Left ventricle myocardium inferior (tissue), 1 donor: ENCODE measurements around the gene NCF2. TPM values are rescaled to one million over a fixed set of nuclear protein-coding genes. Genes with fewer than 3 reads are reported as not detected.
A peak's percentile ranks its signal among the peaks of the same experiment; 100 is the strongest.

ENCODE experiments used
- DNase-seq: peaks from one replicate; pipeline ENCODE4 v3.0.0-alpha.2; 2020
- H3K27ac ChIP-seq: fragments of 200-600 bp; replicated peaks from 2 replicates; pipeline ENCODE4 v1.8.0; 2021
- H3K27me3 ChIP-seq: fragments of 200-600 bp; 2 replicates; pipeline ENCODE4 v1.8.0; 2021; ENCODE audit warnings: low read depth
- H3K36me3 ChIP-seq: fragments of 200-600 bp; 2 replicates; pipeline ENCODE4 v1.8.0; 2021
- H3K4me1 ChIP-seq: fragments of 200-600 bp; 2 replicates; pipeline ENCODE4 v1.8.0; 2021
- H3K4me3 ChIP-seq: fragments of 200-600 bp; 2 replicates; pipeline ENCODE4 v1.8.0; 2021; ENCODE audit warnings: mild to moderate bottlenecking, moderate library complexity
- H3K9me3 ChIP-seq: fragments of 200-600 bp; replicated peaks from 2 replicates; pipeline ENCODE4 v1.8.0; 2021
- intact Hi-C: fragments of 100-400 bp; cut with micrococcal nuclease; formaldehyde crosslinking; loops from one replicate; pipeline ENCODE4 v1.11.0; 2022
- total RNA-seq: library from RNA; stranded (reverse); fragmentation: NEBNext Ultra II Directional; extraction: Animal tissue kit (Norgen Biotek cat#: 25700); gene quantifications from one replicate; pipeline ENCODE4 v1.2.1, GENCODE V29; 2021
- TF ChIP-seq, protein P1 (sequence below): fragments of 200-600 bp; IDR thresholded peaks from 2 replicates; pipeline ENCODE4 v1.8.0; 2021; ENCODE audit warnings: antibody characterized with exemption, mild to moderate bottlenecking, borderline replicate concordance
- donor health status: DM: no; HTN: yes; CAD: no; lungs with severe emphysema.

Gene NCF2
- total RNA-seq, 1 donor from 2014 or later, result 4.5 TPM

GRCh38 chr1:183569141-183569540, 21.1 kb downstream of the NCF2 start:
- H3K4me1 ChIP-seq, result peaks cover 23% of the 10 kb centered on the region
- intact Hi-C loops, result no loop called here
- H3K4me3 ChIP-seq, result no peak overlapping the region
- no peak for DNase-seq
- TF ChIP-seq, protein P1, sequence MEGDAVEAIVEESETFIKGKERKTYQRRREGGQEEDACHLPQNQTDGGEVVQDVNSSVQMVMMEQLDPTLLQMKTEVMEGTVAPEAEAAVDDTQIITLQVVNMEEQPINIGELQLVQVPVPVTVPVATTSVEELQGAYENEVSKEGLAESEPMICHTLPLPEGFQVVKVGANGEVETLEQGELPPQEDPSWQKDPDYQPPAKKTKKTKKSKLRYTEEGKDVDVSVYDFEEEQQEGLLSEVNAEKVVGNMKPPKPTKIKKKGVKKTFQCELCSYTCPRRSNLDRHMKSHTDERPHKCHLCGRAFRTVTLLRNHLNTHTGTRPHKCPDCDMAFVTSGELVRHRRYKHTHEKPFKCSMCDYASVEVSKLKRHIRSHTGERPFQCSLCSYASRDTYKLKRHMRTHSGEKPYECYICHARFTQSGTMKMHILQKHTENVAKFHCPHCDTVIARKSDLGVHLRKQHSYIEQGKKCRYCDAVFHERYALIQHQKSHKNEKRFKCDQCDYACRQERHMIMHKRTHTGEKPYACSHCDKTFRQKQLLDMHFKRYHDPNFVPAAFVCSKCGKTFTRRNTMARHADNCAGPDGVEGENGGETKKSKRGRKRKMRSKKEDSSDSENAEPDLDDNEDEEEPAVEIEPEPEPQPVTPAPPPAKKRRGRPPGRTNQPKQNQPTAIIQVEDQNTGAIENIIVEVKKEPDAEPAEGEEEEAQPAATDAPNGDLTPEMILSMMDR, result no peak
- no peaks in the 10 kb centered on the region for H3K36me3 ChIP-seq
- no peaks in the 10 kb centered on the region for H3K9me3 ChIP-seq
- H3K27me3 ChIP-seq, result no peaks in the 10 kb centered on the region
- no peak overlapping the region for H3K27ac ChIP-seq

- no peak for DNase-seq
- H3K27me3 ChIP-seq, result no peaks in the 10 kb centered on the region
- no peaks in the 10 kb centered on the region for H3K9me3 ChIP-seq
- no peak overlapping the region for H3K4me3 ChIP-seq
- H3K4me1 ChIP-seq, result peaks cover 23% of the 10 kb centered on the region
- no peaks in the 10 kb centered on the region for H3K36me3 ChIP-seq
- peak overlapping the region; percentile 6 for H3K27ac ChIP-seq
- TF ChIP-seq, protein P1, result no peak
- intact Hi-C loops, result no loop called here
These were observed 21.9 kb downstream of the NCF2 start for GRCh38 chr1:183568176-183569021.

GRCh38 chr1:183567584-183567983, 22.7 kb downstream of the NCF2 start:
- peak; percentile 62 for DNase-seq
- no peaks in the 10 kb centered on the region for H3K9me3 ChIP-seq
- H3K4me3 ChIP-seq, result no peak overlapping the region
- no peaks in the 10 kb centered on the region for H3K27me3 ChIP-seq
- TF ChIP-seq, protein P1, result no peak
- H3K27ac ChIP-seq, result no peak overlapping the region
- peaks cover 23% of the 10 kb centered on the region for H3K4me1 ChIP-seq
- intact Hi-C loops, result no loop called here
- H3K36me3 ChIP-seq, result no peaks in the 10 kb centered on the region

- intact Hi-C loops, result no loop called here
- no peak overlapping the region for H3K27ac ChIP-seq
- H3K4me3 ChIP-seq, result no peak overlapping the region
- H3K9me3 ChIP-seq, result no peaks in the 10 kb centered on the region
- no peaks in the 10 kb centered on the region for H3K27me3 ChIP-seq
- peaks cover 23% of the 10 kb centered on the region for H3K4me1 ChIP-seq
- no peak for DNase-seq
- TF ChIP-seq, protein P1, result no peak
- no peaks in the 10 kb centered on the region for H3K36me3 ChIP-seq
These were observed 24.2 kb downstream of the NCF2 start for GRCh38 chr1:183566026-183566425.

DNA sequence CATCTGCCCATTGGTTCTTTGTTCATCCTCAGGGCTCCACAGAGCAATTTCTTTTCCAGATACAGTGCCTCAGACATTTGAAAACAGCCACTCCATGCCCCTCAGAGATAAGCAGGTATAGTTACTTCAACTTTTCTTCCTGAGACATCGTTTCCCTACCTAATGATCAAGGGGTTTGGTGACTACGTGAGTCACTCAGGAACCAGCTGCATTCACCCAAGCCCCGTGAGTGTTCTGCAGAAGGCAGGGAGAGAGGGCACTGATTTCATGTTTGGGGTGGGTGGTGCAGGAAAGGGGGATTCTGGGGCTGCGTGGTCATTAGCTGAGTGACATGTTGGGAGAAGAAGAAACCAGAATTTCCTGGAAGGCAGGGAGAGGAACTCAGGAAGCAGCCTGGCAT, 25.0 kb downstream of the NCF2 start:
- intact Hi-C loops, result no loop called here
- Histone ChIP-seq H3K4me1 (peaks cover 23% of the 10 kb centered on the region), H3K36me3 (no peaks in the 10 kb centered on the region), H3K27me3 (no peaks in the 10 kb centered on the region), H3K27ac (no peak overlapping the region), H3K9me3 (no peaks in the 10 kb centered on the region), H3K4me3 (no peak overlapping the region)
- no peak for DNase-seq
- TF ChIP-seq, protein P1, result no peak
